Body of pancreas (tissue), 4 donors: ENCODE results near the gene AMPD2.

Experiments
- POLR2A ChIP-seq, 3 donors: fragments of 450-650 bp; IDR thresholded peaks; one replicate each; pipeline ENCODE4 v1.6.1; 2016; ENCODE audit warnings: antibody characterized with exemption in 3 of 3, mild to moderate bottlenecking in 2 of 3
- TF ChIP-seq, protein P1 (sequence below), 7 experiments: fragments of 450-650 bp in 4 of 7; fragments of 200-600 bp in 3 of 7; sonication (generic) in 3 of 7; IDR thresholded peaks; one replicate each; pipeline ENCODE4 v1.5.1; 2016 to 2019; ENCODE audit warnings: antibody characterized with exemption in 7 of 7

- TF ChIP-seq, protein P1, sequence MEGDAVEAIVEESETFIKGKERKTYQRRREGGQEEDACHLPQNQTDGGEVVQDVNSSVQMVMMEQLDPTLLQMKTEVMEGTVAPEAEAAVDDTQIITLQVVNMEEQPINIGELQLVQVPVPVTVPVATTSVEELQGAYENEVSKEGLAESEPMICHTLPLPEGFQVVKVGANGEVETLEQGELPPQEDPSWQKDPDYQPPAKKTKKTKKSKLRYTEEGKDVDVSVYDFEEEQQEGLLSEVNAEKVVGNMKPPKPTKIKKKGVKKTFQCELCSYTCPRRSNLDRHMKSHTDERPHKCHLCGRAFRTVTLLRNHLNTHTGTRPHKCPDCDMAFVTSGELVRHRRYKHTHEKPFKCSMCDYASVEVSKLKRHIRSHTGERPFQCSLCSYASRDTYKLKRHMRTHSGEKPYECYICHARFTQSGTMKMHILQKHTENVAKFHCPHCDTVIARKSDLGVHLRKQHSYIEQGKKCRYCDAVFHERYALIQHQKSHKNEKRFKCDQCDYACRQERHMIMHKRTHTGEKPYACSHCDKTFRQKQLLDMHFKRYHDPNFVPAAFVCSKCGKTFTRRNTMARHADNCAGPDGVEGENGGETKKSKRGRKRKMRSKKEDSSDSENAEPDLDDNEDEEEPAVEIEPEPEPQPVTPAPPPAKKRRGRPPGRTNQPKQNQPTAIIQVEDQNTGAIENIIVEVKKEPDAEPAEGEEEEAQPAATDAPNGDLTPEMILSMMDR (IDR thresholded peaks at IDR 0.05) = no peak
- TF ChIP-seq POLR2A (IDR thresholded peaks at IDR 0.05) = no peak
Observed at GRCh38 chr1:109618661-109619575, 719 bp upstream of the AMPD2 start.
